MM.1S (cell line): Measurements from ENCODE around the gene BRIP1.

Source experiments
- CTCF ChIP-seq: fragments of 300-600 bp; sonication (generic); IDR thresholded peaks from 2 replicates; pipeline ENCODE4 v1.5.1; 2016; ENCODE audit warnings: antibody characterized with exemption, low read length, mixed read lengths
- EZH2 ChIP-seq: fragments of 300-600 bp; sonication (generic); optimal IDR thresholded peaks from 2 replicates; pipeline ENCODE3; 2017; ENCODE audit warnings: low read depth, mild to moderate bottlenecking, antibody characterized with exemption, low read length, mixed read lengths
- EZH2phosphoT487 ChIP-seq: fragments of 300-600 bp; sonication (generic); IDR thresholded peaks from 2 replicates; pipeline ENCODE4 v1.6.1; 2018; ENCODE audit warnings: antibody characterized with exemption, low read length

- no peak for TF ChIP-seq CTCF
- no peak for TF ChIP-seq EZH2phosphoT487
- no peak for TF ChIP-seq EZH2
Observed at GRCh38 chr17:61872099-61872498, 8.8 kb upstream of the BRIP1 start.
